K562 (cell line): ENCODE results near the gene ORAI2. TPM values are rescaled to one million over a fixed set of nuclear protein-coding genes. Genes with fewer than 3 reads are reported as not detected.

Experiments
- ATAC-seq: fragments of 200-7000 bp; cut with Tn5 transposase; 3 replicates; pipeline ENCODE4 v1.9.1; 2020; ENCODE audit warnings: moderate library complexity
- BruUV-seq: library from RNA; stranded (reverse); fragments of 400-500 nt; replicated peaks from 2 replicates; lab custom pipeline; 2021; lab: Mats Ljungman, UMichigan
- CTCF ChIA-PET: fragments of 300-600 bp; formaldehyde crosslinking; extraction: SDS; loops from one replicate; lab custom pipeline; 2021; ENCODE audit warnings: low intra/inter-chr PET ratio; lab: Yijun Ruan, JAX
- POLR2A ChIA-PET: fragments of 300-600, 350-650 bp; sonication (Branson Sonifier 250); formaldehyde crosslinking; extraction: SDS; loops from one replicate; lab custom pipeline; 2021; ENCODE audit warnings: antibody characterized with exemption, inconsistent platforms; lab: Yijun Ruan, JAX
- DNase-seq, 4 experiments: peaks; one replicate each; pipeline versions ENCODE4 v3.0.0 to v3.0.0-alpha.2; 2011 to 2018; ENCODE audit warnings: low spot score in 3 of 4, mixed read lengths in 3 of 4; ENCODE audit errors: extremely low read depth in 1 of 4
- FAIRE-seq: peaks from 2 replicates; lab custom pipeline; 2011; peaks lifted over from hg19 to GRCh38; lab: Jason Lieb, UNC
- H2AFZ ChIP-seq: 2 replicates; pipeline ENCODE4 v1.6.0; 2011; ENCODE audit warnings: low read depth, low read length, control low read depth, inconsistent platforms
- H3K27ac ChIP-seq: fragments of 200-600 bp; 3 replicates; pipeline ENCODE4 v1.8.0; 2011; ENCODE audit warnings: low read depth, mild to moderate bottlenecking, control low read depth, inconsistent platforms, low read length, moderate library complexity, mixed read lengths; ENCODE audit errors: extremely low read depth
- H3K27me3 ChIP-seq, 2 experiments: fragments of 300-600 bp in 1 of 2; 2 replicates in 1 of 2; 3 replicates in 1 of 2; pipeline versions ENCODE4 v1.6.0 to v1.8.0; 2011; ENCODE audit warnings: inconsistent platforms in 2 of 2, low read length in 2 of 2, mild to moderate bottlenecking in 1 of 2, mixed read lengths in 1 of 2, moderate library complexity in 1 of 2; ENCODE audit not compliant: control insufficient read depth in 2 of 2, insufficient read depth in 2 of 2
- H3K36me3 ChIP-seq: fragments of 300-600 bp; 3 replicates; pipeline ENCODE4 v1.8.0; 2011; ENCODE audit warnings: mild to moderate bottlenecking, low read length, inconsistent platforms; ENCODE audit not compliant: control insufficient read depth, insufficient read depth
- H3K4me1 ChIP-seq, 2 experiments: fragments of 200-600 bp in 1 of 2; replicated peaks in 1 of 2; 2 replicates in 1 of 2; 3 replicates in 1 of 2; pipeline versions ENCODE4 v1.5.1 to v1.8.0; 2011; ENCODE audit warnings: inconsistent platforms in 2 of 2, low read length in 2 of 2, mild to moderate bottlenecking in 1 of 2, mixed read lengths in 1 of 2, moderate library complexity in 1 of 2; ENCODE audit not compliant: control insufficient read depth in 2 of 2, insufficient read depth in 2 of 2
- H3K4me2 ChIP-seq: 2 replicates; pipeline ENCODE4 v1.6.1; 2011; ENCODE audit warnings: low read length, control low read depth, inconsistent platforms, mixed read lengths; ENCODE audit not compliant: insufficient read depth
- H3K4me3 ChIP-seq: fragments of 200-600 bp; sonication (generic), shearing (Covaris generic); 2 replicates; pipeline ENCODE4 v1.5.1; 2016; ENCODE audit warnings: control low read depth, inconsistent platforms
- H3K79me2 ChIP-seq: fragments of 200-600 bp; 3 replicates; pipeline ENCODE4 v1.8.0; 2011; ENCODE audit warnings: low read length, inconsistent platforms; ENCODE audit not compliant: control insufficient read depth, insufficient read depth
- H3K9ac ChIP-seq, 2 experiments: 2 replicates each; pipeline versions ENCODE4 v1.6.0 to v1.6.1; 2011; ENCODE audit warnings: low read depth in 2 of 2, low read length in 2 of 2, control low read depth in 1 of 2, inconsistent platforms in 1 of 2, mild to moderate bottlenecking in 1 of 2, mixed read lengths in 1 of 2; ENCODE audit not compliant: insufficient read depth in 1 of 2
- H3K9me1 ChIP-seq: one replicate; pipeline ENCODE4 v1.6.0; 2011; ENCODE audit warnings: inconsistent platforms, mild to moderate bottlenecking, low read length, moderate library complexity; ENCODE audit not compliant: control insufficient read depth, insufficient read depth
- H3K9me3 ChIP-seq: replicated peaks from 2 replicates; pipeline ENCODE4 v1.5.1; 2011; ENCODE audit warnings: low read depth, low read length, inconsistent platforms; ENCODE audit not compliant: control insufficient read depth, insufficient read depth
- H4K20me1 ChIP-seq: replicated peaks from 2 replicates; pipeline ENCODE4 v1.6.1; 2011; ENCODE audit warnings: low read length, inconsistent platforms, mixed read lengths; ENCODE audit not compliant: control insufficient read depth, insufficient read depth
- ATF1 ChIP-seq, 2 experiments: fragments of 450-650 bp in 1 of 2; IDR thresholded peaks; 2 replicates each; pipeline ENCODE4 v1.6.1; 2016; ENCODE audit warnings: missing compliant biosample characterization in 1 of 2, missing genetic modification characterization in 1 of 2
- CBX8 ChIP-seq: fragments of 200-600 bp; sonication (generic); IDR thresholded peaks from 2 replicates; pipeline ENCODE4 v1.6.1; 2012; ENCODE audit warnings: borderline replicate concordance, mixed run types, low read depth, mild to moderate bottlenecking, moderate library complexity, mixed read lengths, low read length, control low read depth, inconsistent platforms; ENCODE audit not compliant: poor library complexity, severe bottlenecking; ENCODE audit errors: extremely low read depth
- CEBPB ChIP-seq: fragments of 450-650 bp; IDR thresholded peaks from 2 replicates; pipeline ENCODE4 v1.6.1; 2016; ENCODE audit warnings: missing genetic modification characterization, missing compliant biosample characterization
- DEAF1 ChIP-seq: fragments of 450-650 bp; formaldehyde crosslinking; IDR thresholded peaks from 2 replicates; pipeline ENCODE4 v1.4.0; 2020; ENCODE audit warnings: mild to moderate bottlenecking, moderate library complexity
- GABPB2 ChIP-seq: fragments of 250-450 bp; sonication (Bioruptor Pico); conservative IDR thresholded peaks from 2 replicates; pipeline ENCODE4 v1.5.1; 2021; ENCODE audit warnings: mild to moderate bottlenecking
- GATA2 ChIP-seq: sonication (generic); formaldehyde crosslinking; IDR thresholded peaks from 2 replicates; pipeline ENCODE4 v1.4.0; 2020; ENCODE audit warnings: mild to moderate bottlenecking, missing genetic modification reagents
- HNRNPH1 ChIP-seq: fragments of 200-400 bp; formaldehyde crosslinking; optimal IDR thresholded peaks from 2 replicates; pipeline ENCODE3; 2017; ENCODE audit warnings: low read depth, mild to moderate bottlenecking, low read length, moderate library complexity
- NR3C1 ChIP-seq: sonication (generic); formaldehyde crosslinking; IDR thresholded peaks from 2 replicates; pipeline ENCODE4 v1.8.1; 2022; ENCODE audit warnings: missing genetic modification reagents
- ZNF592 ChIP-seq: fragments of 450-650 bp; IDR thresholded peaks from 2 replicates; pipeline ENCODE4 v1.6.1; 2017; ENCODE audit warnings: antibody characterized with exemption, mild to moderate bottlenecking
- ZNF830 ChIP-seq: fragments of 250-450 bp; sonication (Bioruptor Pico); IDR thresholded peaks from 2 replicates; pipeline ENCODE4 v1.5.0; 2021; ENCODE audit warnings: mild to moderate bottlenecking
- WGBS: fragments of 100-300 bp; shearing (Covaris generic); methylation state at CpG from one replicate; pipeline ENCODE4 v1.1.6; 2016; ENCODE audit warnings: low coverage, mixed read lengths; ENCODE audit not compliant: insufficient coverage; ENCODE audit errors: missing lambda C conversion rate; 5-methylcytosine and 5-hydroxymethylcytosine counted together
- in situ Hi-C: fragments of 300-500 bp; cut with MboI; formaldehyde crosslinking; loops from 4 replicates; pipeline ENCODE4 v1.15.0; 2018; ENCODE audit warnings: inconsistent platforms, mixed read lengths
- intact Hi-C: fragments of 100-400 bp; cut with micrococcal nuclease; formaldehyde crosslinking; loops from 2 replicates; pipeline ENCODE4 v1.14.2; 2022
- polyA plus RNA-seq, 8 experiments: library from polyadenylated mRNA; depleted of rRNA in 4 of 8; stranded (reverse) in 5 of 8; unstranded in 3 of 8; fragments of >200 nt; fragmentation: Nextera tagmentation in 2 of 8; fragmentation: Illumina TruSeq in 1 of 8; extraction: Ambion mirVana in 2 of 8; extraction: Trizol in 1 of 8; gene quantifications; 2 replicates each; pipeline versions ENCODE4 v1.2.1 to v1.2.3, GENCODE V29; 2011 to 2014; ENCODE audit warnings: inconsistent platforms in 1 of 8, missing spikeins in 1 of 8
- total RNA-seq, 7 experiments: library from RNA; depleted of rRNA in 6 of 7; stranded (reverse); fragments of >200 nt in 6 of 7; fragmentation: Illumina TruSeq in 2 of 7; extraction: Trizol in 2 of 7; gene quantifications; 2 replicates each; pipeline versions ENCODE4 v1.2.1 to v1.2.3, GENCODE V29; 2011 to 2021; ENCODE audit warnings: low replicate concordance in 1 of 7

ORAI2 gene
- total and polyA plus RNA-seq, 9 of the 15 experiments (the other 6 are each of a cell fraction or from before 2014, with no cell fraction given) = 1.1 to 27.7 (median 9.2) TPM

GRCh38 chr7:102416406-102416805 is 17.0 kb upstream of the ORAI2 start:
- peaks cover 80% of the 10 kb centered on the region for H3K36me3 ChIP-seq
- TF ChIP-seq GATA2 (CRISPR knock-in tag) (0 out of 2 replicates have a peak, but pooled peaks have one; percentile 2), ATF1 (CRISPR knock-in tag; IDR thresholded peaks at IDR 0.05) (no peak), ATF1 (tag; IDR thresholded peaks at IDR 0.05) (no peak)
- peaks cover 13% of the 10 kb centered on the region for H3K79me2 ChIP-seq
- H3K4me3 ChIP-seq = no peak overlapping the region
- CTCF ChIA-PET = no interaction called here
- H3K27me3 ChIP-seq = no peaks in the 10 kb centered on the region
- no peak overlapping the region for H2AFZ ChIP-seq
- H3K27ac ChIP-seq = no peak overlapping the region
- no peak for DNase-seq
- WGBS = 83% methylated on average over 6 of the region's 6 CpGs
- POLR2A ChIA-PET = no interaction called here
- H3K9me1 ChIP-seq = no peaks in the 10 kb centered on the region
- no peak for ATAC-seq
- intact Hi-C loops (no loop called here), in situ Hi-C loops (no loop called here)
- H3K9me3 ChIP-seq = no peaks in the 10 kb centered on the region
- FAIRE-seq = no peak
- no peak overlapping the region for H3K4me2 ChIP-seq
- H4K20me1 ChIP-seq = peaks cover 9% of the 10 kb centered on the region
- H3K4me1 ChIP-seq = peaks cover 22 to 27% of the 10 kb centered on the region in 2 experiments
- no TSS peak for BruUV-seq
- no peak overlapping the region for H3K9ac ChIP-seq

- peaks cover 9% of the 10 kb centered on the region for H4K20me1 ChIP-seq
- in situ Hi-C loops = no loop called here
- ChIA-PET POLR2A (interaction anchor here (0.6 to 1.3 kb wide), 2 partner anchors 10 to 22 kb away, joined by 3 to 4 read pairs; no protein-coding TSS in a partner anchor), CTCF (no interaction called here)
- peaks cover 78% of the 10 kb centered on the region for H3K36me3 ChIP-seq
- peaks cover 24 to 31% of the 10 kb centered on the region in 2 experiments for H3K4me1 ChIP-seq
- no peak overlapping the region for H3K4me3 ChIP-seq
- FAIRE-seq (no peak), ATAC-seq (no peak), DNase-seq (no peak)
- peaks cover 13% of the 10 kb centered on the region for H3K79me2 ChIP-seq
- WGBS = 77% methylated on average over 3 of the region's 3 CpGs
- no TSS peak for BruUV-seq
- no peaks in the 10 kb centered on the region for H3K9me1 ChIP-seq
- no peak overlapping the region for H3K4me2 ChIP-seq
- H3K9ac ChIP-seq = no peak overlapping the region
- H3K27me3 ChIP-seq = no peaks in the 10 kb centered on the region
- intact Hi-C loops = no loop called here
- no peak overlapping the region for H2AFZ ChIP-seq
- H3K27ac ChIP-seq = no peak overlapping the region
- no peaks in the 10 kb centered on the region for H3K9me3 ChIP-seq
- TF ChIP-seq GABPB2 (CRISPR knock-in tag) = no peak
- no peak for TF ChIP-seq ZNF592
- no peak for TF ChIP-seq DEAF1
- no peak for TF ChIP-seq ZNF830 (CRISPR knock-in tag)
- no peak for TF ChIP-seq CEBPB (tag)
- TF ChIP-seq CBX8 = no peak
- no peak for TF ChIP-seq HNRNPH1
- no peak for TF ChIP-seq NR3C1 (CRISPR knock-in tag)
Measured at GRCh38 chr7:102417105-102417504, 16.3 kb upstream of the ORAI2 start.
